GM11168 (cell line): ENCODE measurements around the gene TAS2R40.
"Not testable (repeated sequence)": the region's sequence is repeated elsewhere in the genome, so short reads cannot be mapped to it uniquely, and the experiment has no call there.

ENCODE experiments used
- in situ Hi-C: fragments of 300-500 bp; cut with MboI; formaldehyde crosslinking; loops from one replicate; pipeline ENCODE4 v1.12.0; 2022; ENCODE audit warnings: low sequenced_read_pairs; ENCODE audit not compliant: unreplicated experiment

TAS2R40 gene

GRCh38 chr7:143221737-143222136, at the start of gene TAS2R40:
Gene TAS2R40 (plus strand): TSS chr7:143222037. CDS start chr7:143222079, 42 bp downstream.
- in situ Hi-C loops: loop anchor here (25.0 kb wide), 1 partner anchor 359 kb away; the partner anchor contains the start of gene EPHB6

- in situ Hi-C loops: no loop called here
Measured at GRCh38 chr7:143172354-143172753, 49.5 kb upstream of the TAS2R40 start.

- in situ Hi-C loops: no loop called here
Measured at GRCh38 chr7:143176128-143176527, 45.7 kb upstream of the TAS2R40 start.

- in situ Hi-C loops: no loop called here
Measured at GRCh38 chr7:143177374-143178119, 44.3 kb upstream of the TAS2R40 start.

- in situ Hi-C loops: not testable (repeated sequence)
Measured at GRCh38 chr7:143180771-143181170, 41.1 kb upstream of the TAS2R40 start.

GRCh38 chr7:143181349-143181748, 40.5 kb upstream of the TAS2R40 start:
- in situ Hi-C loops: no loop called here

GRCh38 chr7:143183024-143183423, 38.8 kb upstream of the TAS2R40 start, which contains the start of gene TAS2R39:
Gene TAS2R39 (plus strand): TSS chr7:143183419. CDS start chr7:143183419, 0 bp downstream.
- in situ Hi-C loops: no loop called here

GRCh38 chr7:143185551-143185950, 36.3 kb upstream of the TAS2R40 start:
- in situ Hi-C loops: no loop called here

- in situ Hi-C loops: no loop called here
Measured at GRCh38 chr7:143188994-143189393, 32.8 kb upstream of the TAS2R40 start.

GRCh38 chr7:143193880-143194279, 28.0 kb upstream of the TAS2R40 start:
- in situ Hi-C loops: no loop called here

GRCh38 chr7:143199040-143199439, 22.8 kb upstream of the TAS2R40 start:
- in situ Hi-C loops: no loop called here

GRCh38 chr7:143202161-143202560, 19.7 kb upstream of the TAS2R40 start:
- in situ Hi-C loops: loop anchor here (25.0 kb wide), 1 partner anchor 340 kb away; the partner anchor contains the start of gene EPHB6

- in situ Hi-C loops: loop anchor here (25.0 kb wide), 1 partner anchor 341 kb away; the partner anchor contains the start of gene EPHB6
Measured at GRCh38 chr7:143203386-143203785, 18.5 kb upstream of the TAS2R40 start.

- in situ Hi-C loops: loop anchor here (5.0 to 25.0 kb wide), 2 partner anchors 188 to 343 kb away; partner anchors contain the start of gene EPHB6
Measured at GRCh38 chr7:143205560-143206293, 16.1 kb upstream of the TAS2R40 start.

- in situ Hi-C loops: loop anchor here (25.0 kb wide), 1 partner anchor 348 kb away; the partner anchor contains the start of gene EPHB6
Measured at GRCh38 chr7:143210541-143210940, 11.3 kb upstream of the TAS2R40 start.

- in situ Hi-C loops: loop anchor here (25.0 kb wide), 1 partner anchor 351 kb away; the partner anchor contains the start of gene EPHB6
Measured at GRCh38 chr7:143213478-143213877, 8.4 kb upstream of the TAS2R40 start.

- in situ Hi-C loops: loop anchor here (25.0 kb wide), 1 partner anchor 353 kb away; the partner anchor contains the start of gene EPHB6
Measured at GRCh38 chr7:143214789-143215679, 6.8 kb upstream of the TAS2R40 start.

- in situ Hi-C loops: loop anchor here (25.0 kb wide), 1 partner anchor 354 kb away; the partner anchor contains the start of gene EPHB6
Measured at GRCh38 chr7:143216151-143216550, 5.7 kb upstream of the TAS2R40 start.

- in situ Hi-C loops: loop anchor here (25.0 kb wide), 1 partner anchor 354 kb away; the partner anchor contains the start of gene EPHB6
Measured at GRCh38 chr7:143216686-143217085, 5.2 kb upstream of the TAS2R40 start.

GRCh38 chr7:143217806-143218205, 4.0 kb upstream of the TAS2R40 start:
- in situ Hi-C loops: loop anchor here (25.0 kb wide), 1 partner anchor 356 kb away; the partner anchor contains the start of gene EPHB6
